GM21717 (cell line): ENCODE measurements around the gene NEURL1.
"Not testable (repeated sequence)": the region's sequence is repeated elsewhere in the genome, so short reads cannot be mapped to it uniquely, and the experiment has no call there.

Experiments
- ATAC-seq: cut with Tn5 transposase; IDR thresholded peaks from one replicate; pipeline ENCODE4 v1.9.1; 2021; ENCODE audit warnings: mild to moderate bottlenecking, moderate library complexity; ENCODE audit not compliant: unreplicated experiment

Gene NEURL1

DNA sequence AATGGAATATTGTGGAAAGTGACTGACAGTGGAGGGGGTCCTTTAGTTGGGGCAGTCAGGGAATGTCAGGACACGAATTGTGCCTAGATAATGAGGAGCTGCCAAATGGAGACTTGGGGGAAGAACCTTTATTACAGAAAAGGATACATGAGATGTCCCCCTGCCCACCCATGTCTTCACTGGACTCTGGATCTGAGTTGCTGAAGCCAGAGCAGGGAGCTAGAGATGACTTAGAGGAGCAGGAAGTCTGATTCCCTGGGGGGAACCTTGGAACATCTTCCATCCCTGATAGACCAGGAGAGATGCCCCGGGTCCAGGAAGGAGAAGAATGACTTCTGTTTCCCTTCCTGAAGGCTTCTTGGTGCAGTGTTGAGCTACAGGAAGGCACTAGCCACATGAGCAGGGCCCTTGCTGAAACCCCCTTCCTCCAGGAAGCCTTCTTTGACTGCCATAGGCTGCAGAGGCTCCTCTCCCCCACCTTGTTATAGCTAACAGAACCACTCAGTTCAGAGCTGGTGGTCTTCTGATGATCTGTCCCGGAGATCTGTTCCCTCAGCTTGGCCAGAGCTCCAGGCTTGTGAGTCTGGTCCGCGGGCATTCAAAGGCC is 747 bp upstream of the NEURL1 start:
- no peak for ATAC-seq

GRCh38 chr10:103493916-103494877 is 692 bp downstream of the NEURL1 start:
- ATAC-seq = no peak

DNA sequence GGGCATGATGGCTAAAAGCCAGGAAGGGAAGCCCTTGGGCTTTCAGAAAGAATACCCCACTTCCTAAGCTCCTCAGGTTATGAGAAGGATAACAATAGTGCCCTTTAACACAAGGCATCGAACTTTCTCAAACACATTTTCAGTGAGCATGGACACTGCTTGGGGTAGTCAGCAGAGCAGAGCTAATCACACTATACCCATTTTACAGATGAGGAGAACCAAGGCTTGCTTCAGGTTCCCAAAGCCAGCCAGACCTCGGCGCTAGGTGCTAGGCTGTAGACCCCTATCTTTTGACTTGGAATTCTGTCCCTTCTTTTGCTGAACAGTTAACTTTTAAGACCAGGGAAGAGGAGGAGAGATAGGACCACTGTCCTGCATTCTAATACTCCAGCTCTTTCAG is 1.8 kb downstream of the NEURL1 start:
- ATAC-seq = no peak

DNA sequence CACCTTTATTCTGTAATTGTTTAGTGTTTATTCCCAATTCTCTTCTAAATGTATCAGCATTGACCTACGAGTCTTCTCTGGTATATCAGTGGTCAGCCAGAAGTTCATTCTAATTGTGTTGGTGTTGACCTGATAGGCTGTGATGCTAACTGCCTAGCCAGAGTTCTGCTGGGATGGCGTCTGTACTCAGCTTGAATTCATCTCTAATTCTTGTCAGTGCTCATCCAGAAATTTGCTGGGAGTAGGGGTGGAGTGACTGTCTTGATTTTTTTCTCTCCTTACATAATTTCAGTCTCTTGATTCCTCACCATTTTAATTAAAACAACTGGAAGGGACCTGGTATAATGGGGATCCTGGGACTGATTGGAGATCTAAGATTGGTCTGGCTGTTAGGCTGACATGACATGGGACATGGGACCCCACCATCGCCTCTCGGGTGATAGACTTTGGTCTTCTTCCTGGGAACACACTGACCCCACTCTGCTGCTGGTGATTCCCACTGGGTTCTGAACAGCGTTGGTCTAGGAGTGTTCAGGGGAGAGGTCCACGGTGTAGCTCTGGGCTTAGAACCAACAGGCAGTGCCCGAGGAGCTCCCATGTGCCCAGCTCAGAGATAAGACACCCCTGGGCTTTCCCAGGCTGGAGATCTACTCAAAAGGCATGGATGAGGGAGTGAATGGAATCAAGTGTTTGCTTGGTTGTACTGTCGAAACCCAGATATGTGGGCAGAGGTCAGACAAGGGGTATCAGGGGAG is 3.8 kb downstream of the NEURL1 start:
- no peak for ATAC-seq

DNA sequence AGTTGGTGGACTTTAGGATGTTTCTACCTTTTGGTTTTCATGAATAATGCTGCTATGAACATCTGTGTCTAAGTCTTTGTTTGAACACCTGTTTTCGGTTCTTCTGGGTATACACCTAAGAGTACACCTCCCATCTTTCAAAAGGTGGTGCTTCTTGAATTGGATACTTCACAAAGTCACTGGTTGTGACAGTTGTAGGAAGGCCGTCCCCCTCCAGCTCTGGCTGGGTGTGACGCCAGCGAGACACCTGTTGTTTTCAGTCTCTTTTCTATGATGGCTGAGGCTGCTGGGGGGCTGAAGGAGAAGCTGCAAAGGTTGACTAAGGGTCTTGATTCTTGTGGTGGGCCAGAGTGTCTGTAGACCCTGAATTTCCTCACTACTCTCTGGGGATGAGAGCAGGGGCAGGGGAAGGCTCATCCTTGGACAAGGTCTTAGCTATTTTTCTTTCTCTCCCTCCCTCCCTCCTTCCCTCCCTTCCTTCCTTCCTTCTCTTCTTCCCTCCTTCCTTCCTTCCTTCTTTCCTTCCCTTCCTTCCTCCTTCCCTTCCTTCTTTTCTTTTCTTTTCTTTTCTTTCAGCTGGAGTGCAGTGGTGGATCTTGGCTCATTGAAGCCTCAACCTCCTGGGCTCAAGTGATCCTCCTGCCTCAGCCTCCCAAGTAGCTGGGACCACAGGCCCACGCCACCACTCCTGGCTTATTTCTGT is 5.6 kb downstream of the NEURL1 start:
- no peak for ATAC-seq

- ATAC-seq = no peak
These were observed 6.4 kb downstream of the NEURL1 start for GRCh38 chr10:103499881-103500280.

DNA sequence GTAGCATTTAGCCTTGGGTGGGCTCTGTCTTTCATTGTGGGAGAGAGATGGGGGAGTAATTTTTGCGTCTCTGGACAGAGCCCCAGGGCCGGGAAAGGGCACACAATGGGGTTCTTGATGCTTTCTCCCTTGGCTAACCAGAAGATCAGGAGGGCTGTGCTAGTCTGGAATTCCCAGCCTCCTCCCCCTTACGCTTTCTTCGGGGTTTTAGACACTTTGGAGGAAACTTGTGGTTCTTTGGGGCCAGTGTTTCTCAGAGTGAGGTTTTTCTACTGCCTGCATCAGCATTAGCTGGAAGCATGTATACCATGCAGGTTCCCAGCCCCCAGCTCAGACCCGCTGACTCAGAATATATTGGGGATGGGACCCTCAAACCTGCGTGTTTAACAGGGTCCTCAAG is 7.0 kb downstream of the NEURL1 start:
- no peak for ATAC-seq

GRCh38 chr10:103501186-103501585 is 7.7 kb downstream of the NEURL1 start:
- no peak for ATAC-seq

GRCh38 chr10:103502849-103503660 is 9.6 kb downstream of the NEURL1 start:
- no peak for ATAC-seq

- ATAC-seq = not testable (repeated sequence)
These were observed 10.3 kb downstream of the NEURL1 start for GRCh38 chr10:103503777-103504176.

- no peak for ATAC-seq
These were observed 10.8 kb downstream of the NEURL1 start for GRCh38 chr10:103504181-103504783.

DNA sequence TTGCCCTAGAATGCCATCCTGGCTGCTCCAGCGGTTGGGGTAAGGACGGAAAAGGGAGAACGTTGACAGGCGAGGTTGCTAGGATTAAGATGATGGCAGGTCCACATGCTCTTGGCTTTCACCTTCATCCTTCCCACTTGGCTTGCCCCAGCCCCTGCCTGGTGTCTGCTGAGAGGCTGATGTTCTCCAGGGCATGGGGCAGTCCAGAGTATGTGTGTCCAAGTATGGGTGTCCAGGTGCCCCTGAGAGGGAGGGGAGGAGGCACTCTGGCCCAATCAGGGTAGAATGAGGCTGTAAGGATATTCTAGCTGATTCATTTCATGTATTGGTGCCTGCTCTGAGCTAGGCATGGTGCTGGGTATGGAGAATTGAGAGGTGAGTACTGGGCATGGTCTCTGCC is 12.6 kb downstream of the NEURL1 start:
- no peak for ATAC-seq

DNA sequence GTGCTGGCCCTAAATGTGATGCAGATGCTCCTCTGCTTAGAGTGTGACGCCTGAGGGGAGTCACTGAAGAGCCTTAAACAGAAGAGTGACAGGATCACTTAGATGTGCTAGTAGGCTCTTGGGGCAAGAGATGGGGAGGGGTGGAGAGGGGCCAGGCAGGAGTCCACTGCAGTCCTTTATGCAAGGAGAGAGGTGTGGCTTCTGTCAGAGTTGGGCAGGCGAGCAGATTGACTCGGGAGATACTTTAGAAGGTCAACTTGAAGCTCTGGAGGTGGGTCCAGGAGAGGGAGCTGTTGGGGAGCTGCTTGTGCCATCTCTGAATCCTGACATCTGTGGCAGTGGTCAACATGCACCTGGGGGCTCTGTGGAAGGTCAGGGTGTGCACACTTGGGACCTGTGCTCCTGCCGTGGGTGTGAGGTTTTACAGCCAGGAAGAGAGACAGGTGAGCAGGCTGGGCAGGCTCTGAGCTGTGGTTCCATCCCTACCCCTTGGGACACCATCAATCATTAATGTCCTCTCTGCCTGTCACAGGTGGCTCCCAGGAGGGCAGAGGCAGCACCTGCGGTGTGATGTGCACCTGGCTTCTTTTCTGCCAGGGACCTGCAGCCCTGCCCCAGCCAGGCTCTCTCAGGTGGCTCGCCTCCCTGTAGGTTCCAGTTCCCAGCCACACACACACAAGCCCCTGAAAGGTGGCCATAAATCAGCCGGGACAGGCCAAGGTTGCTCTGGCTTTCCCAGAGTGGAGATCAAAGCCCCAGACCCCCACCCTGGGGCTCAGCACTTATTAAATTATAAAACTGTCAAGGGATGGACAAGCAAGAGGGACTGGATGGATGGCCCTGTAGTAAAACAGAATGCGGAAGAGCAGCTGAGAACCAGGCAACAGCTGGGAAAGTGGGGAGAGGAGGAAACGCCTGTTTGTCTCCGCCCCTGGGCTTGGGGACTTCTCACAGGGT is 14.0 kb downstream of the NEURL1 start:
- no peak for ATAC-seq

- ATAC-seq = no peak
These were observed 16.7 kb downstream of the NEURL1 start for GRCh38 chr10:103510046-103510685.

- no peak for ATAC-seq
These were observed 17.6 kb downstream of the NEURL1 start for GRCh38 chr10:103510791-103511752.

GRCh38 chr10:103512166-103512565 is 18.7 kb downstream of the NEURL1 start:
- no peak for ATAC-seq
